AG04450 (cell line): Measurements from ENCODE around the gene RAB3IL1. TPM values are rescaled to one million over a fixed set of nuclear protein-coding genes. Genes with fewer than 3 reads are reported as not detected.

Experiments
- CTCF ChIA-PET: fragments of 300-600, 350-600 bp; formaldehyde crosslinking; extraction: SDS; loops from one replicate; lab custom pipeline; 2022; ENCODE audit warnings: antibody characterized with exemption, inconsistent platforms; lab: Charles Lee
- POLR2A ChIA-PET: fragments of 350-600 bp; formaldehyde crosslinking; extraction: SDS; loops from one replicate; lab custom pipeline; 2021; ENCODE audit warnings: antibody characterized with exemption, inconsistent platforms; lab: Yijun Ruan, JAX
- DNase-seq: peaks from one replicate; pipeline ENCODE4 v3.0.0-alpha.2; 2011; ENCODE audit warnings: low read depth, low spot score
- H3K27ac ChIP-seq: one replicate; pipeline ENCODE4 v1.5.1; 2012; ENCODE audit warnings: low read depth, low read length, control low read depth
- H3K27me3 ChIP-seq: one replicate; pipeline ENCODE4 v1.6.0; 2012; ENCODE audit warnings: low read length; ENCODE audit not compliant: control insufficient read depth, insufficient read depth
- H3K4me3 ChIP-seq: 2 replicates; pipeline ENCODE4 v1.5.1; 2011; ENCODE audit warnings: mild to moderate bottlenecking, low read depth, low read length, control low read depth
- H3K9me3 ChIP-seq: 2 replicates; pipeline ENCODE4 v1.5.1; 2012; ENCODE audit warnings: low read length; ENCODE audit not compliant: control insufficient read depth, insufficient read depth
- polyA plus RNA-seq: library from polyadenylated mRNA; depleted of rRNA; stranded (reverse); fragments of >200 nt; gene quantifications from 2 replicates; pipeline ENCODE4 v1.2.3, GENCODE V29; 2011
- TF ChIP-seq, protein P1 (sequence below): IDR thresholded peaks from 2 replicates; pipeline ENCODE4 v1.5.1; 2011; ENCODE audit warnings: low read depth, low read length, control low read depth, inconsistent platforms

The RAB3IL1 gene
- polyA plus RNA-seq, 1 experiment, result 2.7 TPM

- H3K9me3 ChIP-seq, result no peaks in the 10 kb centered on the region
- POLR2A ChIA-PET, result interaction anchor here (0.7 kb wide), 2 partner anchors 21 to 208 kb away, joined by 3 read pairs; no protein-coding TSS in a partner anchor
- no peak for DNase-seq
- TF ChIP-seq, protein P1, sequence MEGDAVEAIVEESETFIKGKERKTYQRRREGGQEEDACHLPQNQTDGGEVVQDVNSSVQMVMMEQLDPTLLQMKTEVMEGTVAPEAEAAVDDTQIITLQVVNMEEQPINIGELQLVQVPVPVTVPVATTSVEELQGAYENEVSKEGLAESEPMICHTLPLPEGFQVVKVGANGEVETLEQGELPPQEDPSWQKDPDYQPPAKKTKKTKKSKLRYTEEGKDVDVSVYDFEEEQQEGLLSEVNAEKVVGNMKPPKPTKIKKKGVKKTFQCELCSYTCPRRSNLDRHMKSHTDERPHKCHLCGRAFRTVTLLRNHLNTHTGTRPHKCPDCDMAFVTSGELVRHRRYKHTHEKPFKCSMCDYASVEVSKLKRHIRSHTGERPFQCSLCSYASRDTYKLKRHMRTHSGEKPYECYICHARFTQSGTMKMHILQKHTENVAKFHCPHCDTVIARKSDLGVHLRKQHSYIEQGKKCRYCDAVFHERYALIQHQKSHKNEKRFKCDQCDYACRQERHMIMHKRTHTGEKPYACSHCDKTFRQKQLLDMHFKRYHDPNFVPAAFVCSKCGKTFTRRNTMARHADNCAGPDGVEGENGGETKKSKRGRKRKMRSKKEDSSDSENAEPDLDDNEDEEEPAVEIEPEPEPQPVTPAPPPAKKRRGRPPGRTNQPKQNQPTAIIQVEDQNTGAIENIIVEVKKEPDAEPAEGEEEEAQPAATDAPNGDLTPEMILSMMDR, result no peak
- H3K4me3 ChIP-seq, result no peak overlapping the region
- H3K27me3 ChIP-seq, result no peaks in the 10 kb centered on the region
- CTCF ChIA-PET, result interaction anchor here (0.5 to 0.8 kb wide), 2 partner anchors 18 to 219 kb away, joined by 3 read pairs; no protein-coding TSS in a partner anchor
- no peak overlapping the region for H3K27ac ChIP-seq
These were observed 53.8 kb downstream of the RAB3IL1 start for GRCh38 chr11:61863548-61864081.

- H3K27me3 ChIP-seq, result no peaks in the 10 kb centered on the region
- no peak overlapping the region for H3K27ac ChIP-seq
- TF ChIP-seq, protein P1, result no peak
- no peaks in the 10 kb centered on the region for H3K9me3 ChIP-seq
- H3K4me3 ChIP-seq, result no peak overlapping the region
- ChIA-PET CTCF (interaction anchor here (0.8 to 2.2 kb wide), 2 partner anchors 66 to 219 kb away, joined by 3 to 5 read pairs; no protein-coding TSS in a partner anchor), POLR2A (no interaction called here)
- DNase-seq, result no peak
These were observed 54.4 kb downstream of the RAB3IL1 start for GRCh38 chr11:61862714-61863547.

- no peak overlapping the region for H3K4me3 ChIP-seq
- no peaks in the 10 kb centered on the region; the same call in 1 of the 2 replicates for H3K9me3 ChIP-seq
- H3K27ac ChIP-seq, result no peak overlapping the region
- CTCF ChIA-PET, result interaction anchor here (2.2 kb wide), 1 partner anchor 64 kb away, joined by 5 read pairs; no protein-coding TSS in a partner anchor
- no peaks in the 10 kb centered on the region for H3K27me3 ChIP-seq
- TF ChIP-seq, protein P1, result no peak
- POLR2A ChIA-PET, result no interaction called here
- DNase-seq, result no peak
These were observed 55.7 kb downstream of the RAB3IL1 start for GRCh38 chr11:61861634-61862033.

DNA sequence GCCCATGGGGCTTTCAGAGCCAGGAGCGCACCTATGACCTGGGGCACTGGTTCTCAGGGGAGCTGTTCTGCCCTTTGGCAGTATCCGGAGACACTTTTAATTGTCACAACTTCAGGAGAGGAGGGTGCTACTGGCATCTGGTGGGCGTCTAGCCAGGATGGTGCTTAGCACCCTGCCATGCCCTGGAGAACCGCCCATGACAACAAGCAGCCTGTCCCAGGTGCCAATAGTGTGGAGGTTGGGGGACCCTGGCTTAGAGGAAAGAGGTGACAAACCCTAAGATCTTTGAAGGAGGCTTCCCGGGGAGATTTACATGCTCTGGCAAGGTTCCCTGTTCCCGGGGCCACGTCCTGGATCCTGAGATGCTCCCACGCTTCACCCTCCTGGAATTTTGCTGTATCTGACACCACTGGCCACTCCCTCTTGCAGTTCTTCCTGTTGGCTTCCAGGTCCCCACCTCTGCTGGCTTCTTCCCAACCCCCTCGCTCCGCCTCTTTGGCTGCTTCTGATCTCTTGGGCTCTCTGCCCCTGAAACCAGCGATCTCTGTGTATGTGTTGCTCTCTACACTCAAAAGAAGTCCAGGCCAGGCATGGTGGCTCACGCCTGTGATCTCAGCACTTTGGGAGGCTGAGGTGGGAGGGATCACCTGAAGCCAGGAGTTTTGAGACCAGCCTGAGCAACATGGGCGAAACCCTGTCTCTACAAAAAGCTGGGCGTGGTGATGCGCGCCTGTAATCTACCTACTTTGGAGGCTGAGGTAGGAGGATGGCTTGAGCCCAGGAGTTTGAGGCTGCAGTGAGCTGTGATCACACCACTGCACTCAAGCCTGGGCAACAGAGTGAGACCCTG, 57.1 kb downstream of the RAB3IL1 start:
- POLR2A ChIA-PET, result interaction anchor here (0.6 kb wide), 1 partner anchor 32 kb away, joined by 4 read pairs; the partner anchor contains the start of gene FADS2
- no peak for DNase-seq
- Histone ChIP-seq H3K4me3 (no peak overlapping the region), H3K27me3 (no peaks in the 10 kb centered on the region), H3K9me3 (no peaks in the 10 kb centered on the region; the same call in 1 of the 2 replicates), H3K27ac (no peak overlapping the region)
- TF ChIP-seq, protein P1, result no peak
- CTCF ChIA-PET, result no interaction called here
